Stimulated activated CD8-positive, alpha-beta memory T cell treated with anti-CD3 and anti-CD28 coated beads, Interleukin-7, amount 100 ng/mL, for 1 hour (primary cell): Measurements from ENCODE around the gene SYT6.

Experiments used
- DNase-seq, 2 donors: peaks; one replicate each; pipeline ENCODE4 v3.0.0-alpha.2; 2020; ENCODE audit warnings: low read depth in 2 of 2

The SYT6 gene

DNA sequence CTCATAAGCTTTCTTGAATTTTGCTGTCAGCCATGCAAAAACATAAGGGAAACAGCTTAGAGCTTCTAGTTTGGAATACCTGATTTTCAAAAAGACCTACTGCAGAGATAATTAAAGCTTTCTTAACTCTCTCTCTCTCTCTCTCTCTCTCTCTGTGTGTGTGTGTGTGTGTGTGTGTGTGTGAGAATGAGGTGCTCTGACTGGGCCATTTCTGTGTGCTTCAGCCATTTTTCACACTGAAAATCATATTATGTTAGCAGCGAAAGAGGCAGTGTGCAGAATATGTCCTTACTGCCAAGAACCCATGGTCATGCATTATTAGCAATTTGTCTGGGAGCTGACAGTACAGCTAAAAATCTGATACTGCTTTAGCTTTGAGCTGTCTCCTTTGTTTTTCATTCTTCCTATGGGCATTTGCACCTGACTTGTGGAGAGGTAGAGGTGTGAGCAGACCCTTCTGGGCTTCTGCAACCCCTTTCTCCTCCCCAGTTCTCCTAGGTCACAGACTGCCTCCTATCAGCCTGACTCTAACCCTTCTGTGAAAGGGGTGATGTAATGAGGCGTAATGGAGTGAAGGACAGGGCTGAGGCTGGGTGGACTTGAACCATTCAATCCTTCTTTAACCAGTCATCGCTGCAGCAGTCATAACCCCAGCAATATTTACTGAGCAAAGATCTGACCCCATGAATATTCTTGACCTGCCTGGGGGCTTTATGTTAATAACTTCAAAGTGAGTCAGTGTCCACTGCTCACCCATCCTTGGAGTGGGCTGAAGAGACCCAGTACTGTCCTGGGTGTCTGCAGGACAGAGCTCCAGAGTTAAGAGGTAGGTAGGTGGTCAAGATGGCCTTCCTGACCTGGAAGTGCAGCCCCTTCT lies 61.2 kb downstream of the SYT6 start:
- DNase-seq: no peak

DNA sequence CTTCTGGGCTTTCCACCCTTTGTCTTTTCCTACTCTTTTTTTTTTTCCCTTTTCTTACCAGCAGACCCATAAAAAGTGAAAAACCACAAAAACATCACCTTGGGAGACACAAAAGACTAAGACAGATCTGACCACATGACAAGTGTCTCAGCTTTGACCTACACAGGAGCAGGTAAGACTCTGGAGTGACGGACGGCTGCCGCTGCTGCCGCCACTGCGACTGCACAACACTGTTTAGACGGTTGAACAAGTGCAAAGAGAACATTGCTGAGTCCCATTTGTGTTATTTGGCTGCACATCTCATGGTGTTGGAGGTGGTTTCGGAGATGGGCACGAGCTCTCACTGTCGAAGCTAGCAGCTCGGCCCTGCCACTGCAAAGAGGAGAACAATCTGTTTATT lies 62.0 kb downstream of the SYT6 start:
- no peak for DNase-seq

DNA sequence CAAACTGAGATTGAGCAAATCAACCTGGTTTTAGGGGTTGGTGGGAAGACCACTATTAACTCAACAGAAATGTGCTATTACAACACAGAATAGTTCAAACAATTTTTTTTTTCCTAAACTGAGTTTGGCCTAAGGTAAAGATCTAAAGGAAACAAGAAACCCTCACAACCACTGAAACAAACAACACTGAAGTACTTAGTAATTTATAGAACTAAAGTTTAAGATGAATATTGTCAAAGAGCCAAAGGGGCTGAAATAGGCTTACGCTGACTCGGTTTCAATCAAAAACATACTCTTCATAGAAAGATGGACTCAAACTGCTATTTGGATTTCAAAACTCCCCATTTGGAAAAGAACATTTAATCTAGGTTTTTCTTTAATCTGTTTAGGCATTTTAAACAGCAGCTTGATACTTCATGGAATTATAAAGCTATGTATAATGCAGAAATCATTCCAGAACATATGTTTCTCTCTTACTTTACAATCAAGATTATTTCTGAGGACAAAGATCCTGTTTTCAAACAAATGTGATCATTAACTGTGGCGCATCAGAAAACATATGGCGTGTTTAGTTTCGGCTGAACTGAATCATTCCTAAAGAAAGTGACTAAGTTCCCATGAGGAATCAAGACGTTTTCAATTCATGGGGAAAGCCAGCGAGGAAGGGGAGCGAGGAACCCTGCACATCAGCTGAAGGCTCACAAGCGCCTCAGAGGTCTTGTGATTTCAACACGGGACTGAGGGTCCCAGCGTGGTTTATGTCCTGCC lies 62.7 kb downstream of the SYT6 start:
- no peak for DNase-seq

DNA sequence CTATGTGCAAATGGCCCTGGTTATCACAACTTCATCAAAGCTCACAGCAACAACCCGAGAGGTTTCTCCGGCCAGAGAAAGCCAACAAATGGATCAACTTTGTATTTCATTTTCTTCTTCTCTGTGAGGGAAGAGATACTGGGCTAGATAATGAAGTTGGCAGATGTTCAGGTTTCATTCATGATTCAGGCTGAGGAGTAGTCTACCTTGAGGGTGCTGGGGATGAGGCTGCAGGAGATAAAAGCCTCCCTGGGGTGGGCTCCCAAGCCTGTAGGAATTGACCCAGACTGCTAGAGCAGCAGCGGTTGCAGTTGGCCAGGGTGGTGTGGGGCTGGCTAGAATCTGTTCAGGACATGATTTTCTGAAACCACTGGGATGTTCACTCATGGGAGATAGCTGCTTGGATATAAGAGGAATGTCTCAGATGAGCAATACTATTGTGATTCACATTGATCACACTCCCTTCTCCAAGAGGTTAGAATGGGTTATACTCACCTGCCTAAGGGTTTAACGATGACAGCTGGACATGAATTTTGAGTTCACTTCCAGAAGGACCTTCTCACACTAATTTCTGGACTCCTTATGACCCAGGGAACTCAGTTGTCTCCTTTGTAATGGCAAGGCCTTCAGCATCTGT lies 64.0 kb downstream of the SYT6 start:
- DNase-seq: no peak

DNA sequence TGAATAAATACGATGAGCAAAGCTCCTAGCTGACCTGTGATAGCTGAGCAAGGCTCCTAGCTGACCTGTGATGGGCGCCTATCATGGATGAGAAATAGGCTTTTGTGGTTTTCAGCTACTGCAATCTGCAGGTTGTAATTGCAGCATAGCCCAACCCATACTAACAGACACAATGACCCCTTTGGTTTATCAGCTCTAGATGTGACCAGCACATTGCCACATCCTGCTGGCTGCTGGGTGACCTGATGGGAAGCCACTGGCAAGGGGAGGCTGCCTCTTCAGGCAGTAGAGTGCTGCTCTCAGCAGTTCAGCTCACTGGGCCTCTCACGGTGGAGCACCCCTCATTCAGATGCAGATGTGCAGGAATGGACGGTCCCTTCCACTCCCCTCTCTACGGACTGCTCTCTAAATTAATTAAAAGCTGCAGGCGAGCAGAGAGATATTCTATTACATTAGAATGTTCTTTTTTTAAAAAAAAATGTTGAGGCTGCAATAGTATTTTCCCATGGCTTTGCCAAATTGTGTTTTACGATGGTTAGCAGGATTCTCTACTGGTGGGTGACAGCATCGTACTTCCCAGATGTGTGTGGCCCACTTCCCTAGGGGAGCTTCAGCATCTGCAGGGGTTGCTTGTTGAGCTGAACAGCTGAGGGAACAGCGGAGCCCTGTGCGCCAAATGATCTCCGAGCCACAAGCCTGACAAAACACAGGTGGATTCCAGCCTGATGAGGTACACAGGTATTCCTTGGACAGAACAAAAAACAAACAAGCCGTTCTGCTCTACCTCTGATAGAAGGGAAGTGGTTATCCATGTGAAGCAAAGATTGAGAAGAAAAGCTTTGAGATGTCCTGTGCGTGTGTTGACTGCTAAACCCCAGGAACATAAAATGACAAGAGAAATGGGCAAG lies 65.0 kb downstream of the SYT6 start:
- DNase-seq: no peak

DNA sequence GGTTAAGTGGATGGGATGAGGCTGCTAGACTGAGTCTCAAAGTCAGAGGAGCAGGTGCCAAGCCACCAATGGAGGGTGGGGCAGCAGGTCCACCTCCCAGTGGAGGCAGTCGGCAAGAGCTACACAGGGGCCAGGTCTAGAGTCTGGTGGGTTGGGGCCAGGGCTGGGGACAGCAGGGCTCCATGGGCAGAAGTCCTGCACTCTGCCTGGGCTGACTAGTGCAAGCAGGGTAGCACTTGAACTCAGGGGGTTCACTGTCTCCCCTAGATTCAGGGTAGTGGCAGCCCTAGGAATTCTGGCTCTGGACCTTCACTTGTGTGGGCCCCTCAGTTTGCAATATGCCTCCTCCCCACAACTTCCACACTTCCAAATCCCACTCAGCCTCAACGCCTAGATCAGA lies 66.2 kb downstream of the SYT6 start:
- DNase-seq: no peak

DNA sequence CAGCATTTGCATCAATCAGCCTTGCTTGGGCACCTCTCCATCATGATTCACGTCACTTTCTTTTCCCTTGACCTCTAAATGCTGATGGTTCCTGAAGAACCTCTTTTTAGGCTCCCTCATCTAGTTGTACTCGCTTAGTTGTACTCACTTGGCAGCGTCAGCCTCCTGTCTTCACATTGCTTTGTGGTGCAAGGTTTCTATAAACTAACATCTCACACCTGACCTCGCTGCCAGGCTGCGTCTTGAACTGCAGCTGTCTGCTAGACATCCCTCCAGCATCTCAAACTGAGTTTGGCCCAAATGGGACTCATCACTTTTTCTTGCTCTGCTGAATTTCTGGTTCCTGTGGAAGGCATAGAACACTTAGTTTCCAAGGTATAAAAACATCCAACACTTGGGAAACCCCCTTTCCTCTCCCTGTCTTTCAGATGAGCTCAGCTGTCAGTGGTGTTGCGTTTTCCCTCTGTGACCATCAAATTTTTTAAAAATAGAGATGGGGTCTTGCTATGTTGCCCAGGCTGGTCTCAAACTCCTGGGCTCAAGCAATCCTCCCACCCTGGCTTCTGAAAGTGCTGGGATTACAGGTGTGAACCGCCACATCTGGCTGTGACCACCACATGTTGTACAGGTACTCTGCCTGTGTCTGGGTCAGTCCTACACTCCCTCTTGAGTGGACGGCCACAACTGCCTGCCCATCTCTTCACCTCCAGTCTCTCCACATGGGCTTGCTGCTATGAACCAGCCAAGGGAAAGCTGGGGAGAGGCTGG lies 66.9 kb downstream of the SYT6 start:
- no peak for DNase-seq

DNA sequence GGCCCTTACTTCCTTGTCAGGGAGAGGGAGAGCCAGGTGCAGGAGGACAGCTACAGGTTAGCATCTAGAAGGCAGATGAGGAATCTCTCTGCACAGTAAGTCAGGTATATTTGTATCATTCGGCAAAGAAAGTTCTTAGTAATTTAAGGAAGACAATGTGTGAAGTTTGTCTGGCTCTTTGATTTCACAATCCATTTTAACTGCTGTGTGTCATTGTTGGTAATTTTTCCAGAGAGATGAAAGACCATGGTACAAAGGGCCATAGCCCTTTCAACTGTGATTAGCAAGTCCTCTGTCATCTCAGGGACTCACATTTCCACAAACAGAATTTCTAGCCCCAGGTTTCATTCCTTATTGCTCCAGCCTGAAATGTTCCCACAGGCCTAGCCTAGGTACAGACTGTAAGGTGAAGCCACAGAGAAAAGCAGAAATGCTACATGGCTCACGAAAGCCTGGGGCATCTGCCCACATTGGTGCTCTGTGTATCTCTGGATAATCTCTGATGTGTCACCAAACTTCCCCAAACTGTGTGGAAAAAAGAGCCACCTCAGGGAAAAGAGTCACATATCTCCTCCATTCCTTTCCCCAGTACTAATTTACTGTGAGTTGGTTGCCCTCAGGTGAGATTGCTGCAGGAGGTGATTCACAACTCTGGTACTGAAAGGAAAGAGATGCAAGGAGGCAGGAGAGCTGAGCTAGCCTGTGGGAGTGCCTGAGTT lies 70.6 kb downstream of the SYT6 start:
- no peak for DNase-seq

DNA sequence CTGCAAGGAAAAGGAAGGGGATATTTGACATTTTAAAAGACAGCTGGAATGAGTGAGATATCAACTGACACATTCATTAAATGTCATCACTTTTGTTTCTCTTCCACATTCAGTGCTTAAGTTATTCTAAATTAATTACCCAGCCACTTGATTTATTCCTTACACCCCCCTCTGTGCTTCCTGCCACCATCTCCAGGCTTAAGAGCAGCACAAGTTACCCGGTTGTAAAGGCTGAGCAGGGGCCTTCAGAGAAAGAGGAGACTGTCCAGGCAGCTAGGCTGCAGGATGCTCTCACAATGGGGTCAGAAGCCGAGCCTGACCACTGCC lies 71.4 kb downstream of the SYT6 start:
- DNase-seq: no peak

DNA sequence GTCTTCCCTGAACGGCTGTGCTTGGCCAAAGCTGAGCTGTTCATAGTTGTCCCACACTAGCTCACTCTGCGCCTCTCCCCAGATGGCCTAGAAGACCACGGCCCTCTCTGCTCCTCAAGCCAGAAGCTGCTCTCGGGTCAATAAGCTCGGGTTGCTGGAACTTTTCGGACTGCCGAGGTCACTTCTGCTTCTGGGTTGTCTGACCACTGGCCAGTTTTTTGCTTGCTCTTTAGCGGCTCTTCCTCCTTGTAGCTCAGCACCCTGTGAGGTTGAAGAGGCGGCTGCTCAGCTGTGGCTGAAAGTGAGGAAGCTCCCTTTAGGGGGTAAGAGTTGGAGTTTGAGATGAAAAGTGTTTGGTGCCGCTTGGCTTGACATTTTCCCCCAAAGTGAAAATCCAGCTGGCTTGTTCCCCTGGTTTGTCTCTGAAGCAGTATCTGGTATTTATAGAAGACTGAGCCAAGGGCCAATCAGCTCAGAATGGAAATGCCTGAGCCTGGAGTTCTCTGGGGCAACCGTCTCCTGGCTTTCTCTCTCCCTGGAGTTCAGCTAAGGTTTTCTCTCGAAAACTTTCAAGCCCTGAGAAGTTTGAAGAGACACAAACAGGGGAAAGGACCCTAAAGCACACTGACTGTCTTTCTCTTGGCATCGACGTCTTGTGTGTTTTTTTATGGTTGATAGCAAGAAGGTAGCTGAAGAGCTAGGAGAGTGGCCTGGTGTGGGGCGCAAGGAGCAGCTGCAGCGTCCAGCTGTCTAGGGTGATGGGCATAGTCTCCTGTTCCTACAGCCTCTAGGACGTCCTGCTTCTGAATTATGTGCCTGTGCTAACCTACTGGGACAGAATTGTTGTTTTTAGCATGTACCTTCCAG lies 72.0 kb downstream of the SYT6 start:
- no peak for DNase-seq

DNA sequence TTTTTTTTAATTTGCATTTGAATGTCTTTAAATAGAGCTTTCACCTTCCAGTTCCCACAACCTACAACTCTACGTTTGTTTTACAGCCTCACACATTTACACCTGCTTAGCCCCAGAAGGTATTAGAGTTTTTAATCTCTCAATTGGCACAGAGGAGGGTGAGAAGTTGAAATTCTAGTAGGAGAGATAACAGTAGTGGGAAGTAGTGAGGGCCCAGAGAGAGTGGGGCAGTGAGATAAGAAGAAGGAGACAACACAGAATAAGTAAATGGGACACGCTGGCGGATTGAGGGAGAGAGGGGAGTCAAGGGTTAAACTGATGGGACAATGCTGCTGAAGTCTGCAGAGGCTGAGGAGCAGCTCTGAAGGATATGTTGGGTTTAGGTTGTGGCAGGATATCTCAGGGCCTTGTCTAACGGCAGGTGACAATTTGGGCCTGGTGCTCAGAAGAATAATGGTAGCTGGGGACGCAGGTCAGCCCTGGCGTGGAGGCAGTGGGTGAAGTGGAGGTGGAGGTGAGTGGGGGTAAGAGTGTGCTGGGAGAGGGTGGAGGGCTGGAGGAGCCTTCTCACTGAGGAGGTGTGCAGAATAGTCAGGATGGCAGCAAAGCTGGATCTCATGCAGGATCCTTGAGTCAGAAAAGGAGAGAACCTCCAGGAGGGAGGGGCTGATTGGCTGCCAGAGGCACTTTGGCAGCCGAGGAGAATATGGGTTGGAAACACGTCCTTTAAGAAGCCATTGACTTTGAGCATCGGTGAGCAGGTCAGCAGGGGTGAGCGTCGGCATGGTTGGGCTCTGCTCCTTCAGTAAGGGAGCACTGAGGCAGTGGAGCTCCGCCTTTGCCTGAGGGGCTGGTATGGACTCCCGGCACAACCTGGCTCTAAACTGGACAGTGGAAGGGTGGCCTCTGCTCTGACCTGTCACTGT lies 72.9 kb downstream of the SYT6 start:
- DNase-seq: no peak

DNA sequence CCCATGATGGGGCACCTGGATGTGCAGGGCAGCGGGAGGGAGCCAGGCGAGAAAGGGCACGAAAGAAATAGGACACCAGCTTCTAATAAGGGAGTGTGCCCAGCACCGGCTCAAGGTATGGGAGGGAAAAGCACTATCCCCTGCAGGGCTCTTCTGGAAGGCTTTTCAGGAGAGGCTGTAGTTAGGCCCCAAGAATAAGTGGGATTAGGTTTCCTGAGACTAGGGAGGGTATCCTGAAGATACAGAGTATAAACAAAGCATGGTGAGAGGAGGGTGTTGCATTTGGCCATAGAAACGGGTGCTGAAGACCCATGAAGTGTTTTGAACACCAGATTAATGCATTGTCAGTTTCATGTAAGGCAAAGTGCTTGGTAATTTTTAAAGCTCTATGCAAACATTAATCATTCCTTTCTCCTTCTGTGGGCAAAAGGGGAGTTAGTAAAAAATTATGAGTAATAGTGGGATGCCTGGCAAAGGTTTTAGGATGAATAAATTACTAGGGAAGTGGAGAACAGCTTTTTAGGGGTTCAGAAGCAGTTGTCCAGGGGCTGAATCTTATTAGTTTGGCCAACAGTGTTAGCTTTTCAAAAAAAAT lies 74.0 kb downstream of the SYT6 start:
- DNase-seq: no peak

DNA sequence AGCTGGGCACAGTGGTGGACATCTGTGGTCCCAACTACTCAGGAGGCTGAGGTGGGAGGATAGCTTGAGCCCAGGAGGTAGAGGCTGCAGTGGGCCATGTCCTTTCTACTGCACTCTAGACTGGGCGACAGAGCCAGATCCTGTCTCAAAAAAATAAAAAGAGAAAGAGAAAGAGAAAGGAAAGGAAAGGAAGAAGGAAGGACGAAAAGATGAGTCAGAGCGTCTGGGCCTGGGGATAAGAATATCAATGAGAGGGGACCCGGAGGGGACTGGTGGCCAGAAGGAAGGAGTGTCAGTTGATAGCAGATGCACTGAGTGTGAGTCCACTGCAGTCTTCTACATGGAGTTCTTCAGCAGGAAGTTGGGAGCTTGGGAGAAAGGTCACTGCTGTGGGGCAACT lies 75.6 kb downstream of the SYT6 start:
- no peak for DNase-seq

DNA sequence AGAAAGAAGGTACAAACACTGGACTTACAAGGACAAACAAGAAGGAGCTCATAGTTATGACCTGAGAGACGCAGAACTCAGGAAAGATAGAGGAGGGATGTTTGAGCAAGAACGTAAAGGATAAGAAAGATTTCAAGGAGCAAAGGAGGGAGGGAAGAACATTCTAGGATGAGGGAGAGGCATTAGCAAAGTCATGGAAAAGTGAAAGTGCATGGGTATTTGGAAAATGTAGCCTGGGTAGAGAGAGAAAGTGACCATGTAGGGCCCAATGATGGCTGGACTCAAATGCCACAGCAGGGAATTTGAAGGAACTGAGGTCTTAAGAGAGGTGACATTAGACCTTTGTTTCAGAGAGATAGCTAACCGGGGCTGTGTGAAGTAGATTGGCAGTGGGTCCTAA lies 76.5 kb downstream of the SYT6 start:
- DNase-seq: no peak

DNA sequence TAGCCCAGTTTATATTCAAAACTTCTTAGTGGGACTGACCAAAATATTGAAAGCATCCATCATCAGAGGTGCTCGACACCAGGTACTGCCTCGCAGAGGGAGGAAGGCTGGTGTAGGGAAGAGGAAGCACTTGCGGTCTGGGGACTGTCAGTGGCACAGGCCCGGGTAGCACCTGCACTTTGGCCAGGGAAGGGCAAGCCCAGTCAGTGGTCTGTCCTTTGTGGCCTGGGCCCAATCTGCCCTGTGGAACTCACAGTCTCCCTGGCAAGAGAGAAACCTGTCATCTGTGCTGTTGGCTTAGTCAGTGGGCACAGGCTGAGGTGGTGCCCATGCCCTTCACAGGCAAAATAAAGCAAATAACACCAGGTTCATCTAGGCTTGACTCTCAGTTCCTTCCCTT lies 77.4 kb downstream of the SYT6 start:
- no peak for DNase-seq

DNA sequence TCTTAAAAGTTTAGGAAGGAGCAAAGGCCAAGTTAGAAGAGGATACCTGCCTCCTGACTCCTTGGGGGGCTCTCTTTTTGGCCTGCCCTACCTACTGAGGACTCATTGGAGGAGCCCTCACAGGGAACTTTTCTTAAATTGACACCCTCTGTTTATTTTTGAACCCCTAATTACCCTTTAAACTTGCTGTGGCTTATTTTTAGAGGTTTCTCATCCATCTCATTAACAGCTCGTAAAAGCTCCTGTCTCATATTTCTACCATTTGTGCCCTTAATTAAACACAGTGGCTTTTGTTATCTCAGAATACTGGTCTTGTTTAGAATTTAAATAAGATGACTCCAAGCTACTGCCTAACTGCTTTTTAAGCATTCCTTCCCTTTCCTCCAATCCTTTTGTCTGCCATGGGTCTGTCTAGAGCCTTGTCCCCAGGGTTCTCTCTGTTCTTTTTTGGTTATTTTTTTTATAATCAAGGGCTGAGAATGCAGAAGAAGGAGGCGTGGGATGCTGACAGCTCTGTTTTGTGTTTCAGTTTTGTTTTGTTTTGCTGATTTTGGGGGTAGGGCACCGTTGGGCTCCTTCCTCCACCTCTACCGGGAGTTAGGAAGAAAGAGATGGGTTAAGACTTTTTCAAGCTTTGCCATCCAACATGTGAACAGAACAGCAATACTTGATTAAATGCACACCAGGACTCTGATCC lies 78.0 kb downstream of the SYT6 start:
- no peak for DNase-seq

DNA sequence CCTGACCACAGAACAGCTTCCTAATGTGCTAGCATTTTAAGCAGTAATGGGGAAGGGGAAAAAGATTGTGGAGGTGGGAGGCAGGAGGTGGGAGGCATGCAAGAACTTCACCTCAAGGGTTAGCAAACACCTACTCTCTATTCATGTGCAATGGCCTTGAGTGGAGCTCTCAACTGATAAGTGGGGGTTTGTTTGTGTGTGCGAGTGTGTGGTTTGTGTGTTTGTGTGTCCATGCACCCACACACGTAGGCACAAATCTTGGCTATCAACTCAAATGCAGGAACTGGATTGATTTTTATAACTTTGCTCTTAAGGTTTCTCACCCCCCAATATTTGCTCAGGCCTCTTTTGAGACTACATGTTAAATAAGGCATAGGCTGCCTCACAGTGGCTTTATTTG lies 78.6 kb downstream of the SYT6 start:
- no peak for DNase-seq
